GM21786 (cell line): ENCODE results near the gene PKP4.
"Not testable (repeated sequence)": the region's sequence is repeated elsewhere in the genome, so short reads cannot be mapped to it uniquely, and the experiment has no call there.

Source experiments
- ATAC-seq: cut with Tn5 transposase; IDR thresholded peaks from one replicate; pipeline ENCODE4 v1.9.1; 2021; ENCODE audit not compliant: unreplicated experiment

Gene PKP4

GRCh38 chr2:158464426-158465281 is 7.9 kb downstream of the PKP4 start:
- peak; percentile 69 for ATAC-seq

GRCh38 chr2:158467248-158467647 is 10.5 kb downstream of the PKP4 start:
- no peak for ATAC-seq

GRCh38 chr2:158472829-158473228 is 16.1 kb downstream of the PKP4 start:
- not testable (repeated sequence) for ATAC-seq

- ATAC-seq = not testable (repeated sequence)
Measured at GRCh38 chr2:158473300-158473699, 16.5 kb downstream of the PKP4 start.

- ATAC-seq = no peak
Measured at GRCh38 chr2:158473719-158474392, 17.1 kb downstream of the PKP4 start.

GRCh38 chr2:158474526-158475011 is 17.8 kb downstream of the PKP4 start:
- not testable (repeated sequence) for ATAC-seq

GRCh38 chr2:158477202-158477601 is 20.4 kb downstream of the PKP4 start:
- ATAC-seq = no peak

GRCh38 chr2:158478237-158478636 is 21.5 kb downstream of the PKP4 start:
- ATAC-seq = no peak

- ATAC-seq = no peak
Measured at GRCh38 chr2:158478816-158479215, 22.1 kb downstream of the PKP4 start.

GRCh38 chr2:158481116-158481515 is 24.4 kb downstream of the PKP4 start:
- no peak for ATAC-seq

- no peak for ATAC-seq
Measured at GRCh38 chr2:158482594-158482993, 25.8 kb downstream of the PKP4 start.

- ATAC-seq = no peak
Measured at GRCh38 chr2:158484892-158485556, 28.3 kb downstream of the PKP4 start.

- no peak for ATAC-seq
Measured at GRCh38 chr2:158486150-158486969, 29.6 kb downstream of the PKP4 start.

GRCh38 chr2:158486970-158487325 is 30.2 kb downstream of the PKP4 start:
- ATAC-seq = no peak

- no peak for ATAC-seq
Measured at GRCh38 chr2:158487419-158487818, 30.7 kb downstream of the PKP4 start.

- no peak for ATAC-seq
Measured at GRCh38 chr2:158488442-158489216, 31.9 kb downstream of the PKP4 start.

- no peak for ATAC-seq
Measured at GRCh38 chr2:158489366-158490112, 32.8 kb downstream of the PKP4 start.

GRCh38 chr2:158491072-158491471 is 34.3 kb downstream of the PKP4 start:
- ATAC-seq = no peak

GRCh38 chr2:158493458-158493857 is 36.7 kb downstream of the PKP4 start:
- ATAC-seq = no peak
